ENCODE data around the gene TSNAXIP1. TPM values are rescaled to one million over a fixed set of nuclear protein-coding genes. Genes with fewer than 3 reads are reported as not detected.
A peak's percentile ranks its signal among the peaks of the same experiment; 100 is the strongest.

Gene TSNAXIP1
- total and polyA plus RNA-seq, 9 of the 15 experiments (the other 6 are each of a cell fraction or from before 2014, with no cell fraction given), result 0.03 to 0.24 (median 0.11) TPM; not detected in 4

- H3K27me3 ChIP-seq (ENCODE audit: control insufficient read depth in 2 of 2, insufficient read depth in 2 of 2, low read length in 2 of 2), result no peaks in the 10 kb centered on the region
- peak overlapping the region; percentile 99 for H3K27ac ChIP-seq (ENCODE audit: extremely low read depth, low read depth, low read length)
- no peaks in the 10 kb centered on the region for H3K9me3 ChIP-seq (replicated peaks; ENCODE audit: control insufficient read depth, insufficient read depth, low read depth, low read length)
- DNase-seq (ENCODE audit: extremely low read depth in 1 of 4, low spot score in 3 of 4) (peak in 1 of 4 experiments; percentile 32), FAIRE-seq (no peak), ATAC-seq (no peak)
- H4K20me1 ChIP-seq (replicated peaks; ENCODE audit: control insufficient read depth, insufficient read depth, low read length), result no peaks in the 10 kb centered on the region; the same call in 1 of the 2 replicates
- peak overlapping the region; percentile 100 for H2AFZ ChIP-seq (ENCODE audit: low read depth, low read length)
- in situ Hi-C loops (cut with MboI) (no loop called here), intact Hi-C loops (cut with micrococcal nuclease) (no loop called here)
- WGBS (ENCODE audit: insufficient coverage, low coverage, missing lambda C conversion rate), result 47% methylated on average over 62 of the region's 67 CpGs
- ChIA-PET POLR2A (interaction anchor here (0.5 to 2.0 kb wide), 3 partner anchors 8 to 940 kb away, joined by 3 to 8 read pairs (median 4); partner anchors contain the start of gene GFOD2), CTCF (ENCODE audit: low intra/inter-chr PET ratio) (no interaction called here)
- peak overlapping the region; percentile 83 for H3K4me3 ChIP-seq
- H3K79me2 ChIP-seq (ENCODE audit: control insufficient read depth, insufficient read depth, low read length), result peaks cover 51% of the 10 kb centered on the region
- peaks cover 34 to 51% of the 10 kb centered on the region in 2 experiments for H3K4me1 ChIP-seq (replicated peaks in 1 of 2; ENCODE audit: control insufficient read depth in 2 of 2, insufficient read depth in 2 of 2, low read length in 2 of 2)
- peak overlapping the region; percentile 97 for H3K4me2 ChIP-seq (ENCODE audit: insufficient read depth, low read length)
- H3K9me1 ChIP-seq (ENCODE audit: control insufficient read depth, insufficient read depth, low read length), result no peaks in the 10 kb centered on the region
- BruUV-seq (replicated peaks), result no TSS peak
- peaks cover 14% of the 10 kb centered on the region for H3K36me3 ChIP-seq (ENCODE audit: control insufficient read depth, insufficient read depth, low read length)
- peak overlapping the region; percentile 94 to 98; a peak in 3 of 4 replicates for H3K9ac ChIP-seq (ENCODE audit: insufficient read depth in 1 of 2, low read depth in 2 of 2, low read length in 2 of 2)
- TF ChIP-seq RFX1 (IDR thresholded peaks at IDR 0.05) (no peak), STAG1 (CRISPR knock-in tag; IDR thresholded peaks at IDR 0.05; ENCODE audit: borderline replicate concordance) (no peak), RBM17 (IDR thresholded peaks at IDR 0.05; ENCODE audit: borderline replicate concordance, low read depth, low read length) (no peak), NR3C1 (CRISPR knock-in tag; IDR thresholded peaks at IDR 0.05) (0 out of 2 replicates have a peak, but pooled peaks have one; percentile 19), ATF3 (IDR thresholded peaks at IDR 0.05) (peak; percentile 82), ATF3 (CRISPR knock-in tag; conservative IDR thresholded peaks at IDR 0.05) (no peak), FOXM1 (IDR thresholded peaks at IDR 0.05; ENCODE audit: low read depth) (no peak), FOXM1 (CRISPR knock-in tag; IDR thresholded peaks at IDR 0.05; ENCODE audit: low read depth) (peak; percentile 26; the same call in 1 of the 2 replicates), CBFB (CRISPR knock-in tag; IDR thresholded peaks at IDR 0.05) (0 out of 2 replicates have a peak, but pooled peaks have one; percentile 52), ZFX (CRISPR knock-in tag; IDR thresholded peaks at IDR 0.05) (peak; percentile 3; the same call in 1 of the 2 replicates), TFAP4 (CRISPR knock-in tag; IDR thresholded peaks at IDR 0.05; ENCODE audit: borderline replicate concordance) (peak; percentile 49; the same call in 1 of the 2 replicates)
- TF ChIP-seq, protein P1, sequence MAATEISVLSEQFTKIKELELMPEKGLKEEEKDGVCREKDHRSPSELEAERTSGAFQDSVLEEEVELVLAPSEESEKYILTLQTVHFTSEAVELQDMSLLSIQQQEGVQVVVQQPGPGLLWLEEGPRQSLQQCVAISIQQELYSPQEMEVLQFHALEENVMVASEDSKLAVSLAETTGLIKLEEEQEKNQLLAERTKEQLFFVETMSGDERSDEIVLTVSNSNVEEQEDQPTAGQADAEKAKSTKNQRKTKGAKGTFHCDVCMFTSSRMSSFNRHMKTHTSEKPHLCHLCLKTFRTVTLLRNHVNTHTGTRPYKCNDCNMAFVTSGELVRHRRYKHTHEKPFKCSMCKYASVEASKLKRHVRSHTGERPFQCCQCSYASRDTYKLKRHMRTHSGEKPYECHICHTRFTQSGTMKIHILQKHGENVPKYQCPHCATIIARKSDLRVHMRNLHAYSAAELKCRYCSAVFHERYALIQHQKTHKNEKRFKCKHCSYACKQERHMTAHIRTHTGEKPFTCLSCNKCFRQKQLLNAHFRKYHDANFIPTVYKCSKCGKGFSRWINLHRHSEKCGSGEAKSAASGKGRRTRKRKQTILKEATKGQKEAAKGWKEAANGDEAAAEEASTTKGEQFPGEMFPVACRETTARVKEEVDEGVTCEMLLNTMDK (IDR thresholded peaks at IDR 0.05; ENCODE audit: borderline replicate concordance, insufficient read depth, low read depth, low read length, poor library complexity, severe bottlenecking), result peak; percentile 0
- TF ChIP-seq, protein P2, sequence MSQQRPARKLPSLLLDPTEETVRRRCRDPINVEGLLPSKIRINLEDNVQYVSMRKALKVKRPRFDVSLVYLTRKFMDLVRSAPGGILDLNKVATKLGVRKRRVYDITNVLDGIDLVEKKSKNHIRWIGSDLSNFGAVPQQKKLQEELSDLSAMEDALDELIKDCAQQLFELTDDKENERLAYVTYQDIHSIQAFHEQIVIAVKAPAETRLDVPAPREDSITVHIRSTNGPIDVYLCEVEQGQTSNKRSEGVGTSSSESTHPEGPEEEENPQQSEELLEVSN (IDR thresholded peaks at IDR 0.05; ENCODE audit: borderline replicate concordance in 1 of 2, extremely low read depth in 1 of 2, insufficient read depth in 1 of 2, insufficient read length in 1 of 2, low read depth in 1 of 2, low read length in 1 of 2, poor library complexity in 1 of 2, severe bottlenecking in 1 of 2), result peak; percentile 50 to 71
Observed at GRCh38 chr16:67842509-67843342, 36.0 kb downstream of the TSNAXIP1 start.

Data from K562 (cell line).